Activated T-cell treated with anti-CD3 and anti-CD28 coated beads for 4 hours (primary cell): ENCODE results near the gene CAMK2D.

Experiments used
- DNase-seq: peaks from one replicate; pipeline ENCODE4 v3.0.0-alpha.2; 2020

CAMK2D gene

DNA sequence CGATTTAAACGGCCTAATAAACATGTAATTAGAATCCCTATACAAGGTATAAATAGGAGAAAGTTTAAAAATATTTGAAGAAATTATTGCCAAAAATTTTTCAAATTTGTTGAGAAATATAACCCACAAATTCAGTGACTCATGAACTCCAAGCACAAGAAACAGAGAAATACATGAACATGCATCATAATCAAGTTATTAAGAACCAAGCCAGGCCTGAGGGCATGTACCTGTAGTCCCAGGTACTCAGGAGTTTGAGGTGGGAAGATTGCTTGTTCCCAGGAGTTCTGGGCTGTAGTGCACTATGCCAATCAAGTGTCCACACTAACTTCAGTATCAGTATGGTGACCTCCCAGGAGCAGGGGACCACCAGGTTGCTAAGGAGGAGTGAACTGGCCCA is 341.9 kb downstream of the CAMK2D start:
- DNase-seq, result no peak

DNA sequence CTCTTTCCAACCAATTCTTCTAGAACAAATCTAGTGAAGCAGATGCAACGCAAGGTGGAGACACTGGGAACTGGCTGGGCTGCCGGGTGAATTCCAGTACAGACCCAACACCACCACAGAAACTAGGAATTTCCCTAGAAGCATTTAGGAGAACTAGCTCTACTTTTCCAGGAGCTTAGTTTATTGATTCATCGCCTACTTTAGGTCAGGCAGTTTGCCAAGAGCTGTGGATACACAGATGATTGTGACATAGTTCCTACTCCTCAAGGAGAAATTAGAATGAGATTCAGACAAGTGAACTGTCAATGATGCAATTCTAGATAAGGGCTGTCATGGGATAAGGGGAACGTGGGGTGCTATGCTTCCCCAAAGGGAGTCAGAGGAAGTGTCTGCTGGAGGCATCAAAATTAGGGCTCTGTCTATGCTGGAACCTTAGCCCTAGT is 350.0 kb downstream of the CAMK2D start:
- no peak for DNase-seq

DNA sequence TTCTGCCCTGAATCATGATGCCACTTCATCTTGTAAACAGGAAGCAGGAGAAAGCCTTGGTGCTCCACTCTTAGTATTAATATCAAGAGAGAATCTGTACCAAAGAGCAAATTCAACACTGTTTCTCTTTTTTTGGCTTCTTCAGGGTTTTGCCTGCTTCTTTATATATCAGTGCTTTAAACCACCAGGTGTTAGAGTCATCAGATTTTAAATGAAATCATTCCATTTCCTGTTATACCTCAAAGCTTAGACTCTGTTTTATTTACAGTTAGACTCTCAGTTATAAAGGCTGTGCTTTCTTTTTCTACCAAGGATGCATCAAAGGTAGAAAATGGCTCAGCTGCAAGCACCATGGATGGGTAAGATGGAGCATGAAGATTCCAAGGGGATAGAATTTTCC is 350.9 kb downstream of the CAMK2D start:
- no peak for DNase-seq

DNA sequence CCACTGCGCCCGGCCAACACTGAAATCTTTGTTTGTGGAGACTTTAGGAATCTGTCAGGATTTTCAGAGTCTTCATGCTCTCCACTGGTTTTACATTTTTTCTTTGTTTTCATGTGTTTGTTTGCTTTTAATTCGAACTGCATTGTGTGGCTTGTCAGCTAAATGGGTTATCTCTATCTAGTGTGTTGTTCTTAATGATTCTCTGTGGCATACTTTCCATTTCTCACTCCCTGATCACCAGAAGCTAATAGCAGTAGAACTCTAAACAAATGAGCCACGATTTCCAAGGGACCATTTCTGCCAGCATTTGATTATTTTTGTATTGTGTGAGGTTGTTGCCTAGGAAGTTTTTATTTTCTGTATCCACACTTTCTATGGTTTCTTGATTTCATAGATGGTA is 352.4 kb downstream of the CAMK2D start:
- no peak for DNase-seq

DNA sequence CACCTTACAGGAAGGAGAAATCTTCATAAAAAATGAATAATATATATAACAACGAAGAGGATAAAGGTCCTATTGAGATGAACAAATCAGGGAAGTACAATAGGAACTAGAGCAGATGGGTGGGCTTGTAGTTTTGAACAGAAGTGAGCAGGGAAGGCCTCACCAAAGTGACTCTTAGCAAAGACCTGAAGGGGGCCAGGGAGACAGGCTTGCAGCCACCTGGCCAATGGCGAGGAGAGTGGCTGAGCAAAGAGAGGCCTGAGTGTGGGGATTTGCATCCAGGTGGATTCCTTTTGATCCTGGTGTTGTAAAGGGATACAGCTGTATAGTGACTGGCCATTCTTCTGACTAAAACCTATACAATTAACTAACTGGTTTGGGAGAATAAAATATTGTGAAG is 354.1 kb downstream of the CAMK2D start:
- DNase-seq, result no peak

DNA sequence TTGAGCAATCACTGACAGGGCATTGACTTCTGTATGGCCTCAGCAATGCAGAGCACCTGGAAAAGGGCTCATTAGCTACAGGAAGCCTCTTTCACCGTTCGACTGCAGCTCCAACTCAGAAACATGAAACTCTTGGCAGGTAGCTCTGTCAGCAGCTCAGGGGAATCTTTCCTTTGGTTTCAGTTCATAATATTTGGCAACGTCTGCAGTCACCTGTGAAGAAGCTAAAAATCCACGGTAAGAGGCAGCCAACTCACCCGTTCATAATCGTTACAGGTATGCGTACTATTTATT is 354.9 kb downstream of the CAMK2D start:
- no peak for DNase-seq

DNA sequence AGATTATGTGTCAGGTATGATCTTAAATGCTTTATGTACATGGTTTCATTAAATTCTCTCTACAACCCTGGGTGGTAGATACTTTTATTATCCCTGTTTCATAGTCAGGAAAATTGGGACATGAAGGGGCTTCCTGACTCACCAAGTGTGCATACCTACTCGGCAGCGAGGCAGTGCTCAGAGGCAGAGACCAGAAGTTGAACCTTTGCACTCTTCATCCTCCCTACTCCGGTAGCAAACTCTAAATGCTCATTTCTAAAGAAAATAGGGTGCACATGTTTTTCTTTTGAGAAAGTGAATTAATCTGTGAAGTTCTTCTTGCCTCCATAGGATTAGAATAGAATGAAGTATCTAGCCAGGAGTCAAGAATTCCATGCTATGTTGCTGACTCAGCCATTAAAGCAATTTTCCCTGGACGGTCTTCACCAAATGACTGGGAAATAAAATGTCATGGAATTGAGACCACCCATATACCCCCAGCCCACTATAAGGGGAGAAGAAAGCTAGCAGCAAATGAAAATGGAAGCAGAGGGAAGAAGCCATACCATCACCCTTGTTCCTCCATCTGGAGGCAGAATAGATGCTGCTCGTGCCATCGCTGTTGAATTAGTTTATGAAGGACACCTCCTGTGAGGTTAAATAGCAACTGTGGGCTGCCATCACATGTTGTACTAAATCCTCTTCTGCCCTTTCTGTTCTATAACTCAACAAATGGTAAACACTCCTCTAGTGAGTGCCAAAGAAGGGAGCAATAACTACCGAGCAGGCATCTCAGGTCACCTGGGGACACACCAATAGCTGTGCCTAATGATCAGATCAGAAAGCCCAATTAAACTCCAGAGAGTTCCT is 355.4 kb downstream of the CAMK2D start:
- no peak for DNase-seq

DNA sequence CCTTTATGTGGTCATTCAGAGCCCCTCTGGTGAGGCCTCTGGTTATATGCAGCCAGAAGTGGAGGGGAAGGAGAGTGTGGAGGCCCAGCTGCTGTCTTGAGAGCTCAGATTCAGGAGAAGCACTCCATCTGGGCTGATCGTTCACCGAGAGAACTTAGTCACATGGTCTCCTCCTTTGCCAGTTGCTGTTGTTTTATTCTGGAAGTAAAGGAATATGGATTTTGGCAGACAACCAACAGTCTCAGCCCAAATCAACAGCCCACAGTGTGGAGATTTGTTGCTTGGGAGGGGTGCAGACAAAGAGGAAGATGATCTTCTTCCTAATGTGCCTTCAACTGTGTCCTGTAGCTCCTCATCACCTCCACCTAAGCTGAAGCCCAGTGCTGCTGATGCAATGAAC is 356.7 kb downstream of the CAMK2D start:
- no peak for DNase-seq

DNA sequence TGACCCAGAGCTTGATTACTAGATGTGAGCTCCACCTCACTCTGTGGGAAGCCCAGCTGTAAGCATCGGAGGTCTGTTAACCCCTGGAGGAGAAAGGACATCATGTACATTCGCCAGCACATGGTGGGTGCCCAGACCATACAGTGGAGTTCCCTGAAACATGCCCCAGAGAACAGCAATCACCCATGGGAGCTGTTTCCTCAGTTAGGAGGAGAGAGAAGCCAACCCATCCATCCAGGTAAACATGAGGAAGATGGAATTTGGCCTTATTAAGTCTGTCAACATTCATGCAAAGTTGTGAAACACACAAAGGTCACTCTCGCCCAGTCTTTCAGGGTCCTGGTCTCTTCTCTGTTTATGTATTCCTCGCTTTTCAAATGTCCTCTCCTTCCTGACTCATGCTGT is 357.4 kb downstream of the CAMK2D start:
- DNase-seq, result no peak
